SK-N-SH (cell line): ENCODE results near the gene KCNQ4.

Experiments
- CTCF ChIP-seq: fragments of 200-600 bp; sonication (generic); IDR thresholded peaks from 2 replicates; pipeline ENCODE4 v1.6.1; 2017; ENCODE audit warnings: antibody characterized with exemption, mild to moderate bottlenecking, moderate library complexity
- RAD21 ChIP-seq: IDR thresholded peaks from 2 replicates; pipeline ENCODE4 v1.6.1; 2012; ENCODE audit warnings: mild to moderate bottlenecking, low read length
- RCOR1 ChIP-seq: fragments of 150-350 bp; IDR thresholded peaks from 2 replicates; pipeline ENCODE4 v1.6.1; 2017; ENCODE audit warnings: antibody characterized with exemption, low read length
- SIN3A ChIP-seq: IDR thresholded peaks from 2 replicates; pipeline ENCODE4 v1.6.1; 2012; ENCODE audit warnings: low read depth, mild to moderate bottlenecking, low read length, moderate library complexity, borderline replicate concordance
- TF ChIP-seq, protein P1 (sequence below): IDR thresholded peaks from 2 replicates; pipeline ENCODE4; 2012

DNA sequence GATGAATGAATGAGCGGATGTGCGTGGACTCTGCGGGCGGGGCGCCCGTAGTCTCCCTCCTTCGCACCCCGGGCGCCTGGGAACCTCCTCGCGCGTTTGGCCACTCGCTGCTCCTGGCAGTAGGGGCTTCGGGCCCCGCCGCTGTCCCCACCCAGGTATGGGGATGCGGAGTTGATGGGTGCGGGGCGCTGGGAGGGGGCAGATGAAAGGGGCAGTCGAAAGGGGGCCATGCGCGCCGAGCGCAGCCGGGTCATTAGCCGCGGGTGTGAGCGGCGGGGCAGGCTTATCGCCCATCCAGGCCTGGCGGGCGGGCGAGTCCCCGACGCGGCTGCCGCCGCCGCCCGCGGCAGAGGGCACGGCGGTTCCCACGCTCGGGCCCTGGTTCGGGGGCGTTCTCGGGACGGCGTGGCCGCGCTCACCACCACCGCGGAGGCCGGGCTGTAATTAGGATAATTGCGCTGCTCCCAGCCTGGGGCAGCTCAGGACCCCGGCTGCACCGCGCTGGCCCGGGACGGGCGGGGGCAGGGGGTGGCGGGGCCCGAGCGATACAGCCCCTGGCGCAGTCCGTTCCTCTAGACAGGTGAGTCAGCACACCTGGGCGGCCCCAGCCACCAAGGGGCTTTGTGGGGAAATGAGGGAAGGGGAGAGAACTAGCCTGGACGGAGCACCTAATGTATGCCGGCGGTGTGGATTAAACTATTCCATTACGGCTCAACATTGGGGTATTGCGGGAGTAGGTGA is 100.6 kb downstream of the KCNQ4 start:
- TF ChIP-seq CTCF (no peak), RCOR1 (no peak), SIN3A (no peak), RAD21 (no peak)
- TF ChIP-seq, protein P1, sequence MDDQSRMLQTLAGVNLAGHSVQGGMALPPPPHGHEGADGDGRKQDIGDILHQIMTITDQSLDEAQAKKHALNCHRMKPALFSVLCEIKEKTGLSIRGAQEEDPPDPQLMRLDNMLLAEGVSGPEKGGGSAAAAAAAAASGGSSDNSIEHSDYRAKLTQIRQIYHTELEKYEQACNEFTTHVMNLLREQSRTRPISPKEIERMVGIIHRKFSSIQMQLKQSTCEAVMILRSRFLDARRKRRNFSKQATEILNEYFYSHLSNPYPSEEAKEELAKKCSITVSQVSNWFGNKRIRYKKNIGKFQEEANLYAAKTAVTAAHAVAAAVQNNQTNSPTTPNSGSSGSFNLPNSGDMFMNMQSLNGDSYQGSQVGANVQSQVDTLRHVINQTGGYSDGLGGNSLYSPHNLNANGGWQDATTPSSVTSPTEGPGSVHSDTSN = no peak
